Stimulated activated naive CD8-positive, alpha-beta T cell treated with anti-CD3 and anti-CD28 coated beads, Interleukin-15, amount 100 ng/mL, for 72 hours (primary cell): ENCODE results near the gene CACNG7.
"Not testable (repeated sequence)": the region's sequence is repeated elsewhere in the genome, so short reads cannot be mapped to it uniquely, and the experiment has no call there.

Experiments
- ATAC-seq: fragments of 150-1000 bp; cut with Tn5 transposase; 2 replicates; pipeline ENCODE4 v1.10.0; 2021; ENCODE audit warnings: mild to moderate bottlenecking, moderate library complexity
- DNase-seq, 2 donors: peaks; one replicate each; pipeline ENCODE4 v3.0.0; 2021 to 2022
- H3K27ac Mint-ChIP-seq, 2 donors: one replicate each; pipeline ENCODE4 v1.8.0; 2022; ENCODE audit warnings: mild to moderate bottlenecking in 2 of 2, mixed read lengths in 2 of 2, moderate library complexity in 2 of 2
- H3K27me3 Mint-ChIP-seq: one replicate; pipeline ENCODE4 v1.8.0; 2022; ENCODE audit warnings: mixed read lengths
- H3K4me1 Mint-ChIP-seq: one replicate; pipeline ENCODE4 v1.8.0; 2022; ENCODE audit warnings: mild to moderate bottlenecking, mixed read lengths
- H3K4me3 Mint-ChIP-seq, 2 donors: one replicate each; pipeline ENCODE4 v1.8.0; 2022; ENCODE audit warnings: mild to moderate bottlenecking in 2 of 2, mixed read lengths in 2 of 2, moderate library complexity in 1 of 2
- H3K9me3 Mint-ChIP-seq, 2 donors: one replicate each; pipeline ENCODE4 v1.8.0; 2022; ENCODE audit warnings: mixed read lengths in 2 of 2

The CACNG7 gene, protein sequence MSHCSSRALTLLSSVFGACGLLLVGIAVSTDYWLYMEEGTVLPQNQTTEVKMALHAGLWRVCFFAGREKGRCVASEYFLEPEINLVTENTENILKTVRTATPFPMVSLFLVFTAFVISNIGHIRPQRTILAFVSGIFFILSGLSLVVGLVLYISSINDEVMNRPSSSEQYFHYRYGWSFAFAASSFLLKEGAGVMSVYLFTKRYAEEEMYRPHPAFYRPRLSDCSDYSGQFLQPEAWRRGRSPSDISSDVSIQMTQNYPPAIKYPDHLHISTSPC

DNA sequence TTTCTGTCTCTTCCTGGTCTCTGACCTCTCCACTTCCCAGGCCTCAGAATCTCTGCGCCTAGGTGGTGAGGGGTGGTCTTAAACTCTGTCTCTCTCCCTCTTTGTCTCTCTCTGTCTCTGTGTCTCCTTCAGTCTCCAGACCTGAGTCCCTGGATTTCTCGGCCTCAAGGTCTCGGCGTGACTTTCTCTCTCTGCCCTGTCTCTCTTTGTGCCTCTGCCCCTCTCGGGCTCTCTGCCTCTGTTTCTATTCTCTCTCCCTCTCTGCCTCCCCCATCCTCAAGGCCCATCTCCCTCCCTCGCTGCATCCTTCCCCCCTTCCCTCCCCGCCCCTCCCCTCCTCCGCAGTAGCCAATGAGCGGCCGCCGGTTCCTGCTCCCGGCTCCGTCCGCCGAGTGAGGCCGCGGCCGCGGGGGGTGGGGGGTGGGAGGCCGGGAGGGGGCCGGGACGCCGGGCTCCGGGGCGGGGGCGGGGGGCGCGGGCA is at the start of gene CACNG7:
Gene CACNG7, plus strand, starts transcription at position 344 of the 481 bp plus-strand sequence. CDS start 3,554 bp downstream, outside the sequence.
- Mint-ChIP-seq H3K4me3 (peak within 1 kb of the TSS; percentile 66 to 75), H3K9me3 (no peaks in the 10 kb centered on the region), H3K4me1 (peaks cover 38% of the 10 kb centered on the region), H3K27me3 (peaks cover 86% of the 10 kb centered on the region), H3K27ac (no peak within 1 kb of the TSS)
- ATAC-seq (no peak), DNase-seq (no peak)

DNA sequence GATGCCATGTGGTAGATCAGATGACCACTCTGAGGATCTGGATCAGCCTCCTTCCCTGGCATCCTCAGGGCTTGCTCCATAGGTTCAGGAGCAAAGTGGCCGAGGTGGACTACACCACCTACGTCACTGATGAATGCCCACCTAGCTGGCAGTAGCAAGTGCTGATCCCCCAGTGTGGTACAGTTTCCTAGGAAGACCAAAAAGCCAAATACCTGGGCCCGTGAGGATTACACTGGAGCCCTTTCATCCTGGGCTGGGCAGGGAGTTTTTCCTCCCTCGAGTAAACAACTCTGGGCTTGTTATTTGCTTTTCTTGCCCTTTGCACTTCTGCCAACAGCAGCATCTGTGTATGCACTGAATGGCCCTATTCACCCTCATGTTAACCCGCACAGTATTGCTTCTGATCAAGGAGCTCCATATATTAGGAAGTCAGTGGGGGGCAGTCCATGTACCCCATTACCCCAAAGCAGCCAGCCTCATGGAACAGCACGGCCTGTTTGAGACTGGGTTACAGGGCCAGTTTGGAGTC is 44.7 kb upstream of the CACNG7 start:
- no peak for ATAC-seq
- H3K4me1 Mint-ChIP-seq, result peaks cover 28% of the 10 kb centered on the region
- DNase-seq, result no peak
- H3K27me3 Mint-ChIP-seq, result no peaks in the 10 kb centered on the region
- no peak overlapping the region for H3K27ac Mint-ChIP-seq
- H3K9me3 Mint-ChIP-seq, result no peaks in the 10 kb centered on the region
- H3K4me3 Mint-ChIP-seq, result no peak overlapping the region

DNA sequence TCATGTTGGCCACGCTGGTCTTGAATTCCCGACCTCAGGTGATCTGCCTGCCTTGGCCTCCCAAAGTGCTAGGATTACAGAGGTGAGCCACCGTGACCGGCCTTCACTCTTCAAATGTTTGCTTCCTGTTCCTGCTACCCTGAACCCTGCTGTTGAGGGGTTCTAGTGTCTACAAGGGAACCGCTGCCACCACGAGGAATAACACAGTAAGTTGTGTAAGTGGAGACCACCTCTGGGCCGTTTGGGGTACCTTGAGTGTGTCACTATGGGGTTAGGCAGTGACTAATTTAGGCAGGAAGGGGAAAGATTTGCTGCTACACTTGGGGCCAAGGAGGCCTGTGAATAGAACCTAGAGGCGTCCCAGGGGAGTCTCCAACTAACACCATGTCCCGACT is 43.6 kb upstream of the CACNG7 start:
- Mint-ChIP-seq H3K27me3 (no peaks in the 10 kb centered on the region), H3K4me1 (peaks cover 30% of the 10 kb centered on the region), H3K9me3 (no peaks in the 10 kb centered on the region), H3K27ac (no peak overlapping the region), H3K4me3 (peak overlapping the region; percentile 92 to 98)
- ATAC-seq (no peak), DNase-seq (no peak)

DNA sequence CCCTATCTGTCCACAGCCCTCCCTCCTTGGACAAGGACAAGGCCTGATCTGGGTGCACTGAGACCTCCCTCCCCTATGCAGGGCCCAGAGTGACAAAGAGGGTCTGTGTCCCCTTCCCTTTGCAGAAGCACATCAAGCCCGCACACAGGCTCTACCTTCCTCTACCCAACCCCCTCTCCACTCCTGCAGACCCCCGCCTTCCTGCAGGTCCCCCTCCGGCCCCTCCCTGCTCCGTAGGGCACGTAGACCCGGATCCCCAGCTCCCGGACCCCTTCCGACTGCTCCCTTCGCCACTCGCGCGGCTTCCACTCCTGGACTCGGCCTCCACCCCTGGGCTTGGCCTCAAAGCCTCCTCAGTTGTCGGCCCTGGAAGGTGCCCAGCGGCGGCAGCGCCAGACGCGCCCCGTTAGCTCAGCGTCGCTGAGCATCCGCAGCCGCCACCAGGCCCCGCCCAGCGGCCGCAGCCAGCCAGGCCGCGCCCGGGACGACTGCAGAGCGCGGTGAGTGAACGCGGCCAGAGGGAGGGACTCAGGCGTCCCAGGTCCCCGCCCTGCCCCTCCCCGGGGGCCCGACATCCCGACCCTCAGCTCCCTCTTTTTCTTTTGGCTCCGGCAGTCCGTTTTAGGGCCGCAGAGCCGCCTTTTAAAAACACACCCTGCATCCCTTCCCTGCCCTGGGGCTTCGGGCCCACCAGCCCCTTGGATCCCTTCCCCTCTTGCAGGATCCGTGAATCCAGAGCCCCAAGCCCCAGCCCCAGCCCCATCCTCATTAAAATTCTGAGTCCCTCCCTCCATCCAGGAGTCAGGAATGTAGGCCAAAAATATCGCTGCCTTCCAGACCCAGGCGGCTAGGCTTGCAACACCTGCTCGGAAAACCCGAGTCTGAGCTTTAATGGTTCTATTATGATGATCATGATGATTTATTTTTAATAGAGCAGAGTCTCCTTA is 42.9 kb upstream of the CACNG7 start:
- H3K4me1 Mint-ChIP-seq, result peaks cover 37% of the 10 kb centered on the region
- peak overlapping the region; percentile 92 to 98 for H3K4me3 Mint-ChIP-seq
- peak overlapping the region; percentile 91 to 99 for H3K27ac Mint-ChIP-seq
- no peaks in the 10 kb centered on the region for H3K27me3 Mint-ChIP-seq
- no peaks in the 10 kb centered on the region for H3K9me3 Mint-ChIP-seq
- DNase-seq, result peak; percentile 55 to 63
- peak; percentile 40 for ATAC-seq

DNA sequence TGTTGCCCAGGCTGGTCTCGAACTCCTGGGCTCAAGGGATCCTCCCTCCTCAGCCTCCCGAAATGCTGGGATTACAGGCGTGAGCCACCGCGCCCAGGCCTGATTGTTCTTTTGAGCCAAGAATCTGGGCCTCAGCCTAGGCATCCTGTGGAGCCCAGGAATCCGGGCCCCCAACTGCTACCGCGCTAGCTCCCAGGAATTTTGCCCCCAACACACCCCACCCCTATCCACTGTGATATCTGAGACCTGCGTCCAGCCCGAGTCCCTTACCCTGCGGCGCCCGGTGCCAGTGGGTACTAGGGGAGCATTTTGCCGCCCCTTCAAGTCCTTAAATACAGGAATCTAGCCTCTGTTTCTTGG is 42.2 kb upstream of the CACNG7 start:
- Mint-ChIP-seq H3K27ac (peak overlapping the region; percentile 99), H3K9me3 (no peaks in the 10 kb centered on the region), H3K4me3 (peak overlapping the region; percentile 92 to 98), H3K27me3 (no peaks in the 10 kb centered on the region), H3K4me1 (peaks cover 43% of the 10 kb centered on the region)
- DNase-seq (no peak), ATAC-seq (no peak)

DNA sequence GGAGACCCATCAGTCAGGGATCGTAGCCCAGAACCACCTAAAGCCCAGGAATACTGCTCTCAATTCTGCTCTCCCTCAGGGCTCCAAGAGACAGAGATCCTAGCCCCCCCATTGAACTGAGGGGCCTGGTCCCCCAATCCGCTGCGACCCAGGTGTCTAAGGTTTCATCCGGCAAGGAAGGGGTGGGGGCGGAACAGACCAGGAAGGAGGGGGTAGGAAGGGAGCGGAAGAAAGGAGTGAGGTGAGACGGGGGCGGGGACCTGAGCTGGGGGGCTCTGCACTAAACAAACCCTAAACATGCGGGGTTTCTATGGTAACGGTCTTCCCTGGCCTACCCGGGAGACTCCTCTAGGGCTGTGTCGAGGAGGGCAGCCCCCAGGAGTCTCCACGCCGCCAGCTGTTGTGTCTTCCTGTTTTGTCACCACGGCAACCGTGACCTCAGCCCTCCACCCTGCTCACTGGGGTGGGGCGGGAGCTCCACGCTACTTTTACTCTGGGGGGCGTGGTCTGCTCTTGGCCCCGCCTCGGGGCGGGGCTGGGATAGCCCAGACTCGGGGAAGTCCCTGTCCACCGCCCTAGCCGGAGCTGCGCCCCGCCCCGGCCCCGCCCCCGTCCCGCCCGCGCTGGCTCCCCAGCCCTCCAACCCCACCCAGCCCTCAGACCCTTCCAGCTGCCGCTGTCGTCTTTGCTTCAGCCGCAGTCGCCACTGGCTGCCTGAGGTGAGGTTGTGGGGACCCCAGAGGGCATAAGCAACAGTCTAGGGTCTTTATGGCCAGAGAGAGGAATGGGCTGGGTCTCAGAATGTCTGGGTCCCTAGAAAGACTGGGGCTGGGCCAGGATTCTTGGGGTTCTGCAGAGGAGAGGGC is 41.6 kb upstream of the CACNG7 start, which contains the start of gene MYADM:
Gene MYADM, plus strand, starts transcription at position 659 of the 866 bp plus-strand sequence. CDS start 5,647 bp downstream, outside the sequence.
- Mint-ChIP-seq H3K4me3 (peak within 1 kb of the TSS; percentile 92 to 98), H3K27ac (peak within 1 kb of the TSS; percentile 99), H3K9me3 (no peaks in the 10 kb centered on the region), H3K27me3 (no peaks in the 10 kb centered on the region), H3K4me1 (peaks cover 45% of the 10 kb centered on the region)
- peak; percentile 99 for DNase-seq
- peak; percentile 89 for ATAC-seq

DNA sequence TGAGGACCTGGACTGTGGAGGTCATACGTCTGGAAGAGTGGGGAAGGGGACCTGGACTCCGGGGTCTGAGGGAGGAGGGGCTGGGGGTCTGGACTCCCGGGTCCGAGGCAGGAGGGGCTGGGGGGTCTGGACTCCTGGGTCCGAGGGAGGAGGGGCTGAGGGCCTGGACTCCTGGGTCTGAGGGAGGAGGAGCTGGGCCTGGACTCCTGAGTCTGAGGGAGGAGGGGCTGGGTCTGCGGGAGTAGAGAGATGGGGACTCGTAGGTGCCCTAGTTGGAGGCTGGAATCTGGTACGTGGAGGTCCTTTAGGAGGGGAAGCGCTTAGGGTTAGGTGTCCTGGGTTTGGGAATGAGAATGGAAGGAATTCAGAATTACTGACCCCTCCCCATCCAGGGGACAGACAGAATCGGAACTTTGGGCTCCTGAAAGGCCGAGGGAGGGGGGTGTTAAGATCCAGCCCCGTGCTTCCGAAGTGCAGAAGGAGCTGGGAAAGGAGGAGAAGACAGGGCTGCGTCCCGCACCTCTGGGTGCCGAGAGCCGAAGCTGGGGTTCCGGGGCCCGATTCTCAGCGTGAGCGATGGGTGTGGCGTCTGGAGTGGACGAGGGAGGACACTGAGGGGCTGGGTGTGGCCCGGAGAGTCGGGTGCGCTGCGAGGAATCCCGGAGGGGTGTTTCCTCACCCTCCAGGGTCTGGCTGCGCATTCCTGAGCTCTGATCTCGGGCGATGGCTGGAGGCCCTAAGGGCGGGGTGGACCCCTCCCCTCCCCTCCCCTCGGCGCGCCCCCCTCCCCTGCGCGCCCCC is 40.8 kb upstream of the CACNG7 start:
- peak overlapping the region; percentile 78 to 92 for H3K27ac Mint-ChIP-seq
- H3K4me3 Mint-ChIP-seq, result peak overlapping the region; percentile 92 to 98
- H3K9me3 Mint-ChIP-seq, result no peaks in the 10 kb centered on the region
- H3K4me1 Mint-ChIP-seq, result peaks cover 54% of the 10 kb centered on the region
- ATAC-seq, result no peak
- no peaks in the 10 kb centered on the region for H3K27me3 Mint-ChIP-seq
- DNase-seq, result peak in 1 of 2 donors; percentile 34

DNA sequence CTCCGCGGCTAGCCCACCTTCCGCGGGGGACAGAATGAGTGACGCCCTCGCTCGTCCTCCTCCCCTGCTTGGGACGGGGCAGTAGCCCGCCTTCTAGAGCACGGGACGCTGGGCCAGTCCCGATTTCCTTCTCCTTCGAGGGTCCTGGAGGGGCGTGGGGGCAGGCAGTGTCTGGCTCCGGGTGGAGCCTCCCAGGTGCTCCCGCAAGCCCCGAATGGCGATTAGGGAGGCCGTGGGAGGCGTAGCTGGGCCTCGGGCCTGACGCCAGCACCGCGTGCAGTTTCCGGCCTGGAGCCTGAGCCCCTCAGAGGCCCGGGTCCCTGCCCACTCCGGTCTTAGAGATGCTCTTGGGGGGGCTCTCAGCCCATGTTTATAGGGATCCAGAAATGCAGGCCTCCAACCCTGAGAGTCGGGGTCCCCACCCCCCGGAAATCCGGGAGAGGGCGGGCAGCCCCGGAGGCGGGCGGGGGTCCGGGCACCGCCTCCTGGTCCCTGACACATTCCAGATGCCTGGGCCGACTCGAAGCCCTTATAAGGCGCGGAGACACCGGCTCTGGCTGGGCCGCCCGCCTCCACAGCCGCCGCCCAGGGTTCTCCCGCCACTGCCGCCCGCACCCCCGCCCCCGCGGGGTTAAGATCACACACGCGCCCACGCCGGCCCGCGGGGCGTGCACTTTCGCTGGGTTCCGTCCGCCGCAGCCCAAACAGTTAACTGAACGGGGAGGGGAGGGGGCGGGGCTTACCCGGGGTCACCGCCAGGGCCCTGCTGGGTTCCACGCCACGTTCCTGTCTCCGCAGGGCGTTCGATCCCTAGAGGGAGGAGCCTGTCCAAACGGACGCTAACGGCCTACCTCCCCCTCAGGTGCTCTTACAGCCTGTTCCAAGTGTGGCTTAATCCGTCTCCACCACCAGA is 39.9 kb upstream of the CACNG7 start:
- DNase-seq, result peak; percentile 79 to 87
- H3K27me3 Mint-ChIP-seq, result no peaks in the 10 kb centered on the region
- H3K4me1 Mint-ChIP-seq, result peaks cover 62% of the 10 kb centered on the region
- H3K4me3 Mint-ChIP-seq, result peak overlapping the region; percentile 92 to 98
- peak overlapping the region; percentile 89 to 94 for H3K27ac Mint-ChIP-seq
- peak; percentile 66 for ATAC-seq
- H3K9me3 Mint-ChIP-seq, result no peaks in the 10 kb centered on the region

DNA sequence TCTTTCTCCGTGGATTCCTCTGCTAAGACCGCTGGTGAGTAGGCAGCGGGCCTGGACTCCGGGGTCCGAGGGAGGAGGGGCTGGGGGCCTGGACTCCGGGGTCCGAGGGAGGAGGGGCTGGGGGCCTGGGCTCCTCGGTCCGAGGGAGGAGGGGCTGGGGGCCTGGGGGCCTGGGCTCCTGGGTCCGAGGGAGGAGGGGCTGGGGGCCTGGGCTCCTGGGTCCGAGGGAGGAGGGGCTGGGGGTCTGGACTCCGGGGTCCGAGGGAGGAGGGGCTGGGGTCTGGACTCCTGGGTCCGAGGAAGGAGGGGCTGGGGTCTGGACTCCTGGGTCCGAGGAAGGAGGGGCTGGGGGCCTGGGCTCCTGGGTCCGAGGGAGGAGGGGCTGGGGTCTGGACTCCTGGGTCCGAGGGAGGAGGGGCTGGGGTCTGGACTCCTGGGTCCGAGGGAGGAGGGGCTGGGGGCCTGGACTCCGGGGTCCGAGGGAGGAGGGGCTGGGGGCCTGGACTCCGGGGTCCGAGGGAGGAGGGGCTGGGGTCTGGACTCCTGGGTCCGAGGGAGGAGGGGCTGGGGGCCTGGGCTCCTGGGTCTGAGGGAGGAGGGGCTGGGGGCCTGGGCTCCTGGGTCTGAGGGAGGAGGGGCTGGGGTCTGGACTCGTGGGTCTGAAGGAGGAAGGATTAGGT is 39.1 kb upstream of the CACNG7 start:
- peak overlapping the region; percentile 80 to 89 for H3K27ac Mint-ChIP-seq
- H3K27me3 Mint-ChIP-seq, DNase-seq, H3K9me3 Mint-ChIP-seq, ATAC-seq: not testable (repeated sequence)
- peak overlapping the region; percentile 92 to 98 for H3K4me3 Mint-ChIP-seq
- peaks cover 70% of the 10 kb centered on the region for H3K4me1 Mint-ChIP-seq

DNA sequence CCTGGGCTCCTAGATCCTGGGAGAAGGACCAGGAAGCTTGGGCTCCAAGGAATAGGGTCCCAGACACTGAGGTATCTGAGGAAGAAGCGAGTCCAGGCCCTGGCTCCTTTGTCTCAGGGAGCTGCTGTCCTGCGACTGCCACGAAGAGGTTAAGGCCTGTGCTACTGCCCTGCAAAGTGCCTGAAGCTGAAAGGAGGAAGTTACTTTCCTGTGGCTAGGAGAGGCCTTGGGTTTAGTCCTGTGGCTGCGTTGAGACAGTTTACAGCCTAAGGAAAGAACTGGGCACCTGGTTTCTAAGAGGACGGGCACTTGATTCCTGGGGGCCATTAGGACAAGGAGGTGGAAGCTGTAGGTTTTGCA is 38.6 kb upstream of the CACNG7 start:
- Mint-ChIP-seq H3K4me3 (peak overlapping the region; percentile 48 to 49), H3K27me3 (no peaks in the 10 kb centered on the region), H3K4me1 (peaks cover 75% of the 10 kb centered on the region), H3K27ac (no peak overlapping the region), H3K9me3 (no peaks in the 10 kb centered on the region)
- no peak for ATAC-seq
- DNase-seq, result no peak

DNA sequence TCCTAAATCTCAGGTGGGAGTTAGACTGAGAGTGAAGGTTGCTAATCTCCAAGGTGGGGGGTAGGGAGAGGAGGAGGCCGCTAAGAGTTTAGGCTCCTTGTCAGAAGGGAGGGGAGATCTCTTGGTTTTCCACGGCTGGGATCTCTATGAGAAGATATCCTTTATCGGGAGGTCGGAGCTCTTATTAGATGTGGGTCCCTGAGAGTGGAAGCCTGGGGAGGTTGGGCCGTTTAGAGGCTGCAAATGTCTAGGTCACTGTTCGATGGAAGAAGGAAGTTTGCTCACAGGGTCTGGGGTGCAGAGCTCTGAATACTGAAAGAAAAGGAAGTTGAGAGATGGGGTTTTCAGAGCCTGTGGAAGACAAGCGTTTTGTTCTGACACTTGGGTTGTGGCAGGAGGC is 37.6 kb upstream of the CACNG7 start:
- Mint-ChIP-seq H3K9me3 (no peaks in the 10 kb centered on the region), H3K4me3 (peak overlapping the region in 1 of 2 donors; percentile 30), H3K27ac (no peak overlapping the region), H3K27me3 (no peaks in the 10 kb centered on the region), H3K4me1 (peaks cover 73% of the 10 kb centered on the region)
- DNase-seq, result no peak
- no peak for ATAC-seq

DNA sequence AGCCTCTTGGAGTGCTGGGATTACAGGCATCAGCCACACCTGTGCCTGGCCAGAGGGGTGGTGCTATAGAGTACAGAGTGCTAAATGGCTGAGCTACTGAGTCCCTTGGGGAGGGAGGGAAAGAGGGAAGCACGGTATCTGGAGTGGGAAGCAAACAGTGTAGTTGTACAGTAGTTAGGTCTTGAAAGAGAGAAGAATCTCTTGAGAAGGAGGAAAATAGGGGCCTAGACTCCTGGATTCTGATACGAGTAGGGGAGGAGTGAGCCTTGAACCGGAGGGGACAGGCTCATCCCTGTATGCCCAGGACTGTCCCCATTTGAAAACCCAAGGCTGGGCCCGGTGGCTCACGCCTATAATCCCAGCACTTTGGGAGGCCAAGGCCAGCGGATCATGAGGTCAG is 36.3 kb upstream of the CACNG7 start:
- no peak overlapping the region for H3K4me3 Mint-ChIP-seq
- H3K9me3 Mint-ChIP-seq, result no peaks in the 10 kb centered on the region
- H3K27me3 Mint-ChIP-seq, result no peaks in the 10 kb centered on the region
- H3K4me1 Mint-ChIP-seq, result peaks cover 74% of the 10 kb centered on the region
- H3K27ac Mint-ChIP-seq, result no peak overlapping the region
- no peak for DNase-seq
- no peak for ATAC-seq
